GM10266 (cell line): ENCODE data around the gene HLTF.
A peak's percentile ranks its signal among the peaks of the same experiment; 100 is the strongest.

Source experiments
- DNase-seq: peaks from one replicate; pipeline ENCODE4 v3.0.0; 2012; ENCODE audit errors: extremely low spot score
- TF ChIP-seq, protein P1 (sequence below): IDR thresholded peaks from 2 replicates; pipeline ENCODE4 v1.5.1; 2012; ENCODE audit warnings: mild to moderate bottlenecking, low read depth; ENCODE audit not compliant: control insufficient read depth, insufficient read depth; ENCODE audit errors: missing control alignments

Gene HLTF

DNA sequence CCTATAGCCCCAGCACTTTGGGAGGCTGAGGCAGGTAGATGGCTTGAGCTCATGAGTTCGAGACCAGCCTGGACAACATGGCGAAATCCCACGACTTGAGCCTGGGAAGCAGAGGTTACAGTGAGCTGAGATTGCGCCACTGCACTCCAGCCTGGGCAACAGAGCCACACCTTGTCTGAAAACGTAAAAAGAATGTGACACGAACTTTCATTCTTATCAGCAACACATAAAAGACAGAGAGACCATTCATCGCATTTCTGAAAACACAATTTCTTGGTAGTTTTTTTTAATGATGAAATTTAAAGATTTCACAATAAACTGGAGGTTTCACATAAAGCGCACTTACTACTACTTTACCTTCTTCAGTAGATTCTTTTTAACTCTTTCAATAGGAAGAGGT lies 18.4 kb downstream of the HLTF start:
- TF ChIP-seq, protein P1, sequence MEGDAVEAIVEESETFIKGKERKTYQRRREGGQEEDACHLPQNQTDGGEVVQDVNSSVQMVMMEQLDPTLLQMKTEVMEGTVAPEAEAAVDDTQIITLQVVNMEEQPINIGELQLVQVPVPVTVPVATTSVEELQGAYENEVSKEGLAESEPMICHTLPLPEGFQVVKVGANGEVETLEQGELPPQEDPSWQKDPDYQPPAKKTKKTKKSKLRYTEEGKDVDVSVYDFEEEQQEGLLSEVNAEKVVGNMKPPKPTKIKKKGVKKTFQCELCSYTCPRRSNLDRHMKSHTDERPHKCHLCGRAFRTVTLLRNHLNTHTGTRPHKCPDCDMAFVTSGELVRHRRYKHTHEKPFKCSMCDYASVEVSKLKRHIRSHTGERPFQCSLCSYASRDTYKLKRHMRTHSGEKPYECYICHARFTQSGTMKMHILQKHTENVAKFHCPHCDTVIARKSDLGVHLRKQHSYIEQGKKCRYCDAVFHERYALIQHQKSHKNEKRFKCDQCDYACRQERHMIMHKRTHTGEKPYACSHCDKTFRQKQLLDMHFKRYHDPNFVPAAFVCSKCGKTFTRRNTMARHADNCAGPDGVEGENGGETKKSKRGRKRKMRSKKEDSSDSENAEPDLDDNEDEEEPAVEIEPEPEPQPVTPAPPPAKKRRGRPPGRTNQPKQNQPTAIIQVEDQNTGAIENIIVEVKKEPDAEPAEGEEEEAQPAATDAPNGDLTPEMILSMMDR, result no peak
- DNase-seq, result no peak

DNA sequence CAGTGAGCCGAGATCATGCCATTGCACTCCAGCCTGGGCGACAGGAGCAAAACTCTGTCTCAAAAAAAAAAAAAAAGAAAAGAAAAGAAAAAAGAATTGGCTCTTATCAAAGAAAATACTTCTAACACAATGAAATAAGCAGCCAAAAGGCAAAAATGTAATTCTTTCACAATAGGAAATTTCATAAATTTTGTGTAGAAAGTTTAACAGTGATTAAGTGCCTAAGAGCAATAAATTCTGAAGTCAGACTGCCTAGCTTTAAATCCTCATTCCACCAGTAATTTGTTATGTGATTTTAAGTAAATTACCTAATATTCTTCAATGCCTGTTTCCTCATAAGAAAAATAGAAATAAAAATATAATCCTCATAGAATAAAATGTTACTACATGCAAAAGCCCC lies 24.6 kb downstream of the HLTF start:
- DNase-seq, result no peak
- TF ChIP-seq, protein P1, result no peak

DNA sequence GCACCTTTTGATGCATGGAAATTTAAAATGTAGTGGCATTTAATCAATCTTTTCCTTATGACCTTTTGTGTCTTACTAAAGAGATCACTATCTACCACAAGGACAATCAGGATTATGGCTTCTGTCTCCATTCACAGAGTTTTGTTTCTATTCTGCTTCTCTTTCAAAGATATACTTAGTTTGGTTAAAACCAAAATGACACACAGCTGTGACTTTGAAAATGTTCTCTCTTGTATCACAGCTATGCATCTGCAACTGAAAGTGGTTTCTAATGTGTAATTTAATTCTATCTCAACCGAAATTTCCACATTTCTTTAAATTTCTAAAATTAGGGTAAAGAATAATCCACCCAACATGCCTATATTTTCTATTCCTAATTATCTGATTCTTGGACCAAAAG lies 27.7 kb downstream of the HLTF start:
- DNase-seq, result peak; percentile 19
- TF ChIP-seq, protein P1, result no peak

DNA sequence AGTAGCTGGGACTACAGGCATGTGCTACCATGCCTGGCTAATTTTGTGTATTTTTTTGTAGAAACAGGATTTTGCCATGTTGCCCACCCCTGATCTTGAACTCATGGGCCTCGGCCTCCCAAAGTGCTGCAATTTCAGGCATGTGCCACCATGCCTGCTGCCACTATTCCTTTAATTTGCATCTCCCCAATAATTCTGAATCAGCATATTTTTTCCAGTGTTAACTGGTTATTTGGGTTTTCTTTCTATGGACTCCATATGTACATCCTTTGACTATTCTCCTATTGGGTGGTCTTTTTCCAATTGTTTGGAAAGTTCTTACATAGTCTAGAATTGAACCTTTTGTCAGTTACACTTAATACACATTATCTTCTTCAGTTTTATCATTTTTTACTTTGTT lies 28.1 kb downstream of the HLTF start:
- TF ChIP-seq, protein P1, result no peak

DNA sequence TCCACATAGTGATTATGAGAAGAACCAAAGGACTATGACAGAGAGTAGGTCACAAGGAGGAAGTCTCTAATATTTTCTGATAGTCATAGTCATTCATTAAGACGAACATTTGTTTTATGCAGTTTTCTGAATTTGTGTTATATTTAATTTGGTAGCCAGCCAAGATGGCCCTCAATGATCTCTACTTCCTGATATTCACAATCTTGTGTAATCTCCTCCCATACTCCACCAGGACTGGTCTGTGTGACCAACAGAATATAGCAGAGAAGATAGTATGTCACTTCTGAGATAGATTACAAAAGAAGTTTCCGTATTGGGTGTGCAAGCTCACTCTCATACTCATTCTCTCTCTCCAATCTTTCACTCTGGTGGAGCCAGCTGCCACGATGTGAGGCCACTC lies 30.8 kb downstream of the HLTF start:
- DNase-seq, result no peak
- TF ChIP-seq, protein P1, result no peak

More for the DNA sequence above, 28.1 kb downstream of the HLTF start:
- no peak for DNase-seq

DNA sequence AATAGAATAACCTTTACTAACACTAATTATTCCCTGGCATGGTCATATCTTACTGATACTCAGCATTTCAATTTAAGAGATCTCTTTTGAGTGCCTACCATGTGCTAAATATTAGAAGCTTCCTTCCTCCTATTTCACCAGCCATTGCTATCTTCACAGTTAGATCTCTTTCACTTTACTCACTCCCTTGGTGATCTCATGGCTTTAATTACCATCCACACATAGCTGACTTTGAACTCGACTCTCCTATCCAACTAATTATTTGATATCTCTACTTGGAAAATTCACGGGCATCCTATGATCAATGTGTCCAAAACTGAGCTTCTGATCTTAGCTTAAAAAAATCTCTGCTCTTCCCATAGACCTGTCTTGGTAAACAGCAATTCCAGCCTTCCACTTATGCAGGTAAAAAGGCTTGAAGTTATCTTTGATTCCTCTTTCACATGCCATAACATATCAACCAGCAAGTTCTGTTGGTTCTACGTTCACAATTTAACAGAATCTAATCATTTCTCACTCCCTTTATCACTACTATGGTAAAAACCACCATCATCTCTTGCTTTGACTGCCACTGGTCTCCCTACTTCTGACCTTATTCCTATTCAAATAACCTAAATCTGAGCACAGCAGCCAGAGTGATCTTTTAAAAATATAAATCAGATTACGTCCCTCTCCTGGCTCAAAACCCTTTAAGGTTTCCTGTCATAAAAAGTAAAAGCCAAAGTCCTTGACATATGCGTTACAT lies 41.8 kb downstream of the HLTF start:
- TF ChIP-seq, protein P1, result no peak
- no peak for DNase-seq

DNA sequence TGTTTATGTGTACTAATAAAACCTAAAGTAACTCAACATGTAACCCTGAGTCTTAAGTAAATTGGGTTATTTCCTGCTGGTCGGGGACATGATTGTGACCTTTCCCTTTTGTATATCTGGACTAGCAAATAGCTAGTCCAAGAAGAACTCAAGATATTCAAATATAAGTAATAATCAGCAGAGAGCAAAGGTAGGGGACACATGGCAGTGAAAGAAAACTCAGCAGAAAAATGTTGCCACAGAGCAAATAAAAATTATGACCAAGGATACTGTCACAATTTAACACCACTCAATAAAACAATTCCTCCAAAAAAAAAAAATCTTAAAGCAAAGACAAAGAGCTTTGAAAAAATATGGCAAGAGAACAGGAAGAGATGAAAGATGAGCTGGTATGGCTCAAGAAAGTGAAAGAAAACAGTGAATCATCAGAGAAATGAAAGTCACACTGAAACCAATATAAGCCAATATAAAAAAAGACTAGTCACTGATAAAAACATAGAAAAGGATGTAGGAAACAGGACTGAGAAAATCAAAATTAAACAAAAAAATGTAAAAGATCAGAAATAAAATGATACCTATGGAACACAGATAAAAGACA lies 43.4 kb downstream of the HLTF start:
- TF ChIP-seq, protein P1, result no peak
- DNase-seq, result peak; percentile 39
